Measurements from ENCODE around the gene MX1. TPM values are rescaled to one million over a fixed set of nuclear protein-coding genes. Genes with fewer than 3 reads are reported as not detected.
A peak's percentile ranks its signal among the peaks of the same experiment; 100 is the strongest.
"Not testable (repeated sequence)": the region's sequence is repeated elsewhere in the genome, so short reads cannot be mapped to it uniquely, and the experiment has no call there.

Gene MX1
- total RNA-seq, 2 donors from 2014 or later = 7.0 to 14.8 TPM

- intact Hi-C loops (cut with DNase I) = no loop called here
- Histone ChIP-seq H3K27me3 (no peaks in the 10 kb centered on the region), H3K4me3 (no peak overlapping the region), H3K36me3 (replicated peaks in 1 of 2; ENCODE audit: insufficient read depth in 1 of 2, low read depth in 2 of 2) (no peaks in the 10 kb centered on the region), H3K27ac (no peak overlapping the region), H3K4me1 (peaks cover 5% of the 10 kb centered on the region), H3K9me3 (no peaks in the 10 kb centered on the region)
- peak; percentile 38 to 68 (median 54) for DNase-seq
- ATAC-seq = peak; percentile 56
- TF ChIP-seq, protein P1, sequence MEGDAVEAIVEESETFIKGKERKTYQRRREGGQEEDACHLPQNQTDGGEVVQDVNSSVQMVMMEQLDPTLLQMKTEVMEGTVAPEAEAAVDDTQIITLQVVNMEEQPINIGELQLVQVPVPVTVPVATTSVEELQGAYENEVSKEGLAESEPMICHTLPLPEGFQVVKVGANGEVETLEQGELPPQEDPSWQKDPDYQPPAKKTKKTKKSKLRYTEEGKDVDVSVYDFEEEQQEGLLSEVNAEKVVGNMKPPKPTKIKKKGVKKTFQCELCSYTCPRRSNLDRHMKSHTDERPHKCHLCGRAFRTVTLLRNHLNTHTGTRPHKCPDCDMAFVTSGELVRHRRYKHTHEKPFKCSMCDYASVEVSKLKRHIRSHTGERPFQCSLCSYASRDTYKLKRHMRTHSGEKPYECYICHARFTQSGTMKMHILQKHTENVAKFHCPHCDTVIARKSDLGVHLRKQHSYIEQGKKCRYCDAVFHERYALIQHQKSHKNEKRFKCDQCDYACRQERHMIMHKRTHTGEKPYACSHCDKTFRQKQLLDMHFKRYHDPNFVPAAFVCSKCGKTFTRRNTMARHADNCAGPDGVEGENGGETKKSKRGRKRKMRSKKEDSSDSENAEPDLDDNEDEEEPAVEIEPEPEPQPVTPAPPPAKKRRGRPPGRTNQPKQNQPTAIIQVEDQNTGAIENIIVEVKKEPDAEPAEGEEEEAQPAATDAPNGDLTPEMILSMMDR (IDR thresholded peaks at IDR 0.05) = peak in 5 of 7 experiments; percentile 18 to 40 (median 36)
- TF ChIP-seq POLR2A (IDR thresholded peaks at IDR 0.05) = no peak
- WGBS, 2 donors = 62 to 71% methylated on average over 5 of the region's 5 CpGs
These were observed 14.5 kb upstream of the MX1 start for GRCh38 chr21:41411449-41412089.

GRCh38 chr21:41417505-41417904 is 8.5 kb upstream of the MX1 start:
- H3K4me3 ChIP-seq; ATAC-seq; H3K9me3 ChIP-seq; H3K36me3 ChIP-seq (replicated peaks in 1 of 2; ENCODE audit: insufficient read depth in 1 of 2, low read depth in 2 of 2); intact Hi-C loops (cut with DNase I); H3K27ac ChIP-seq; DNase-seq; H3K27me3 ChIP-seq: not testable (repeated sequence)
- WGBS, 2 donors = 90 to 100% methylated on average over 2 of the region's 2 CpGs
- peaks cover 14% of the 10 kb centered on the region for H3K4me1 ChIP-seq

DNA sequence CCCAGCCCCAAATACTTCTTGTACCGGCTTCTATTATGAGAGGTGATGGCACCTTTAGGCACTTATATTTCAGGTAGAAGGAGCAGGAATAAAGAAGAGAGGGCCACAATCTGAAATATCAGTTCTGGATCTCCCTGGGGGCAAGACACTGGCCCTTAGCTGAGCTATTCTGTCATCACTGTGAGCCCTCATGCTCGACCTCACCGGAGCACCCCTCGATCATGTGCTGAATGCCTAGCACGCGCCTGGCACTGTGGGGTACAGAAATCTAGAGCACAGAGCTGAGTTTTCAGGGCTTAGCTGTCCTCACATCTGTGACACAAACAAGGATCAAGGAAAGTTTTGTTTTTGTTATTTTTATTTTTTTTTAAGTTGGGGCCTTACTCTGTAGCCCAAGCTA is 7.6 kb upstream of the MX1 start:
- intact Hi-C loops (cut with DNase I) = no loop called here
- no peaks in the 10 kb centered on the region for H3K27me3 ChIP-seq

DNA sequence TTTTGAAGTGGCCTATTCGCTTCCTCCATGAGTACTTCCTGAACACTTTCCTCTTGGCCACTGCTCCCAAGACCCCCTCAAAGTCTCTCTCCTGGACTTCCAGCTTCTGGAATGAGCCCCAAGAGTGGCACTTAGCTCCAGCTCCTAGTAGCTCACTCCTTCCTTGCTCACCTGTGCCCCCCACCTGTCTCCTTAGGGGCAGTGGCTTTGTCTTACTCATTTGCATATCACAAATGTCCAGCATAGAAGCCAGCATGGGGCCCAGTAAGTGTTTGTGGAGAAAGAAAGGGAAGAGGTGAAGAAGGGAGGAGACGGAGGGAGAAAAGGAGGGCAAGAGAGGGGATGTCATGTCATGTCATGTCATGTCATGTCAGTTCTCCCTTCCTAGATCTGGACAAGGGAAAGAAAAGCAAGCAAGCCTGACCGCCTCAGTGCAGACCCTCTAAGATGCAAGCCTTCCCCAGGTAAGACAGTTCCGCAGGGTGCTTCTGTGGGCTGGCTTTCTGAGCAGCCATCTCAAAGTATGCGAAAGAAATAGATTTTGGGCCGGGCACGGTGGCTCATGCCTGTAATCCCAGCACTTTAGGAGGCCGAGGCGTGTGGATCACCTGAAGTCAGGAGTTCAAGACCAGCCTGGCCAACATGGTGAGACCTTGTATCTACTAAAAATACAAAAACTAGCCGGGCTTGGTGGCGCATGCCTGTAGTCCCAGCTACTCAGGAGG is 6.9 kb upstream of the MX1 start:
- 92 to 96% methylated on average over 11 of the region's 11 CpGs for WGBS, 2 donors
- Histone ChIP-seq H3K27me3 (no peaks in the 10 kb centered on the region), H3K4me3 (no peak overlapping the region), H3K9me3 (no peaks in the 10 kb centered on the region), H3K4me1 (peaks cover 14% of the 10 kb centered on the region), H3K27ac (peak overlapping the region in 3 of 4 donors; percentile 88 to 93 (median 88)), H3K36me3 (replicated peaks in 1 of 2; ENCODE audit: insufficient read depth in 1 of 2, low read depth in 2 of 2) (no peaks in the 10 kb centered on the region)
- intact Hi-C loops (cut with DNase I) = no loop called here
- DNase-seq (no peak), ATAC-seq (no peak)
- no peak for TF ChIP-seq POLR2A (IDR thresholded peaks at IDR 0.05)
- TF ChIP-seq, protein P1 (IDR thresholded peaks at IDR 0.05) = no peak

More for the DNA sequence above, 7.6 kb upstream of the MX1 start:
- DNase-seq = no peak
- Histone ChIP-seq H3K36me3 (replicated peaks in 1 of 2; ENCODE audit: insufficient read depth in 1 of 2, low read depth in 2 of 2) (no peaks in the 10 kb centered on the region), H3K4me1 (peaks cover 14% of the 10 kb centered on the region), H3K9me3 (no peaks in the 10 kb centered on the region), H3K4me3 (no peak overlapping the region), H3K27ac (peak overlapping the region in 2 of 4 donors; percentile 88 to 93)
- 93 to 94% methylated on average over 6 of the region's 6 CpGs for WGBS, 2 donors
- ATAC-seq = no peak
- TF ChIP-seq, protein P1 (IDR thresholded peaks at IDR 0.05) = no peak
- no peak for TF ChIP-seq POLR2A (IDR thresholded peaks at IDR 0.05)

DNA sequence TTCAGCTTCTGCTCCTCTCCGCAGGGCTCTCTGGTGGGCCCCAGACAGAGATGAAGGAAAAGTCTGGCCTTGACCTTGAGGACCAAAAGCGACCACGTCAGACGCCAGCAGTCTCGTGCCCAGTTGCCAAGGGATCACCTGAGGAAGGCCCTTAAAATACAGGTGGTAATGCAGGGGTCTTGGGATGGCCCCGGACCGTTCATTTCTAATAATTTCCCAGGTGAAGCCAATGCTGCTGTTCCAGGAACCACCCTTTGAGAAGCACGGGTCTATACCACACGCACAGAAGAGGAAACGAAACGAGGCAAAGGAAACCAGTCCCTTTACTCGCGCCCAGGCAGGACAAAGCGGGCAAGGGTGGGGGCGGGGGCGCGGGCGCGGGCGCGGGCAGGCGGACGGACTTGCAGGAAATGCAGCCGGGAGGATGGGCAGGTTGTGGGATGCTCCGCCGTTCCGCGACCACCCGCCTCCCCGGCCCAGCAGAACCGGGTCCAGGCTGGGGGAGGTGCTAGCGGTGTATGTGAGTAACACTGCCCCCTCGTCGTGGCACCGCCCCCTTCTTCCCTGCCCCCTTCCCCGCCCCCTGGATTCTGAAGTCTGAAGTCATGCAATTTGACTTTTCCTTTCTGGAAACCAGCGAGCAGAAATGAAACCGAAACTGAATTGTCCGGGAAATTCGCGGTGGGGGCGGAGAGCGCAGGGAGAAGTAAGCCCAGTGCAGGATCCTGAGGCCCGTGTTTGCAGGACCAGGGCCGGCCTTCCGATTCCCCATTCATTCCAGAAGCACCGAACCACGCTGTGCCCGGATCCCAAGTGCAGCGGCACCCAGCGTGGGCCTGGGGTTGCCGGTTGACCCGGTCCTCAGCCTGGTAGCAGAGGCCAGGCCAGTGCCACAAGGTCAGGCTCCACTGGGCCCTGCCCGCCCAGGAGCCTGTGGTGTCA is 5.8 kb upstream of the MX1 start:
- TF ChIP-seq POLR2A (IDR thresholded peaks at IDR 0.05) = peak in 2 of 3 donors; percentile 60 to 62
- TF ChIP-seq, protein P1 (IDR thresholded peaks at IDR 0.05) = peak in 1 of 7 experiments; percentile 4
- intact Hi-C loops (cut with DNase I) = no loop called here
- WGBS, 2 donors = 3 to 5% methylated on average over 22 to 49 of the region's 54 CpGs
- DNase-seq (peak; percentile 78 to 89 (median 84)), ATAC-seq (peak; percentile 90)
- H3K4me3 ChIP-seq = peak overlapping the region; percentile 20 to 38
- no peaks in the 10 kb centered on the region for H3K27me3 ChIP-seq
- H3K27ac ChIP-seq = peak overlapping the region; percentile 65 to 93 (median 88)
- peaks cover 14% of the 10 kb centered on the region for H3K4me1 ChIP-seq
- H3K9me3 ChIP-seq = no peaks in the 10 kb centered on the region
- H3K36me3 ChIP-seq (replicated peaks in 1 of 2; ENCODE audit: insufficient read depth in 1 of 2, low read depth in 2 of 2) = no peaks in the 10 kb centered on the region

- ATAC-seq; H3K36me3 ChIP-seq (replicated peaks in 1 of 2; ENCODE audit: insufficient read depth in 1 of 2, low read depth in 2 of 2); H3K4me3 ChIP-seq; DNase-seq; H3K9me3 ChIP-seq; intact Hi-C loops (cut with DNase I); H3K27me3 ChIP-seq: not testable (repeated sequence)
- 30 to 31% methylated on average over 8 of the region's 8 CpGs for WGBS, 2 donors
- peak overlapping the region in 3 of 4 donors; percentile 88 to 93 (median 88) for H3K27ac ChIP-seq
- H3K4me1 ChIP-seq = peaks cover 14% of the 10 kb centered on the region
These were observed 5.0 kb upstream of the MX1 start for GRCh38 chr21:41420998-41421397.

All from body of pancreas (tissue), 4 donors.